ENCODE results near the gene TRIM46. TPM values are rescaled to one million over a fixed set of nuclear protein-coding genes. Genes with fewer than 3 reads are reported as not detected.

The TRIM46 gene
- total RNA-seq, 1 experiment from 2014 or later: 3.8 TPM

DNA sequence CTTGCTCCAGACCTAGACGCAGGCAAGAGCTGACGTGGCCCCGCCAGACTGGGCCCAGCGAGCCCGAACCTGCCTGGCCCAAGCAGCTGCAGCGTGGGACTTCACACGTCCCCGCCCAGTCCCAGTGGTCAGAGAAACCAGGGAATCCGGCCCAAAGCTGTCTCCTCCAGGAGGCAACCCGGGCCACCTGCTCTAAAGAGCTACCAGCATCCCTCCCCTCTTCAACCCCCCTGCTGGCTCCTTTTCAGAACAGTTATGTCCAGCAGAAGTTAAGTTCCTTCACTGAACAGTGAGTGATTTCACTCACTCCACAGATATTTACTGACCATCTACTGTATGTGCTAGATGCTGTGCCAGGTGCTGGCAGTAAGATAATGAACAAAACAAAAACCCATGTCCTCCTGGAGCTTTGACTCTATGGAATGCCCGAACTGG, 48.1 kb upstream of the TRIM46 start:
- CTCF ChIA-PET: interaction anchor here (1.1 to 1.7 kb wide), 2 partner anchors 34 to 47 kb away, joined by 3 to 5 read pairs; partner anchors contain the start of gene KRTCAP2
- ATAC-seq (no peak), DNase-seq (ENCODE audit: low read depth, low spot score) (no peak)
- H3K4me1 ChIP-seq (ENCODE audit: control insufficient read depth, insufficient read depth, low read length): peaks cover 54% of the 10 kb centered on the region
- peak overlapping the region in 1 of 2 experiments; percentile 64; a peak in 1 of 4 replicates for H3K4me3 ChIP-seq (ENCODE audit: low read depth in 2 of 2, low read length in 2 of 2)
- POLR2A ChIA-PET: no interaction called here
- H3K36me3 ChIP-seq (ENCODE audit: control insufficient read depth, insufficient read depth, low read length): peaks cover 3% of the 10 kb centered on the region; the same call in 1 of the 2 replicates
- TF ChIP-seq POLR2AphosphoS5 (IDR thresholded peaks at IDR 0.05; ENCODE audit: low read depth, low read length): no peak
- TF ChIP-seq REST (IDR thresholded peaks at IDR 0.05; ENCODE audit: insufficient read depth in 1 of 2, low read depth in 2 of 2, low read length in 1 of 2): no peak
- no peak for TF ChIP-seq SIN3A (IDR thresholded peaks at IDR 0.05; ENCODE audit: borderline replicate concordance, insufficient read depth, low read depth, low read length)
- no peak for TF ChIP-seq CTCF (IDR thresholded peaks at IDR 0.05)
- no TSS peak for BruUV-seq (replicated peaks)
- no peaks in the 10 kb centered on the region for H3K9me3 ChIP-seq (ENCODE audit: control insufficient read depth, insufficient read depth, low read depth, low read length)
- no peaks in the 10 kb centered on the region for H3K27me3 ChIP-seq (ENCODE audit: control insufficient read depth, insufficient read depth, low read length)
- intact Hi-C loops (cut with micrococcal nuclease; ENCODE audit: unreplicated experiment): loop anchor here (5.0 kb wide), 1 partner anchor 33 kb away; no protein-coding TSS in a partner anchor
- H3K27ac ChIP-seq (ENCODE audit: low read length): peak overlapping the region; percentile 65
- in situ Hi-C loops (cut with HindIII; ENCODE audit: low pct_unique_long_range_greater_than_20kb, low sequenced_read_pairs): no loop called here

DNA sequence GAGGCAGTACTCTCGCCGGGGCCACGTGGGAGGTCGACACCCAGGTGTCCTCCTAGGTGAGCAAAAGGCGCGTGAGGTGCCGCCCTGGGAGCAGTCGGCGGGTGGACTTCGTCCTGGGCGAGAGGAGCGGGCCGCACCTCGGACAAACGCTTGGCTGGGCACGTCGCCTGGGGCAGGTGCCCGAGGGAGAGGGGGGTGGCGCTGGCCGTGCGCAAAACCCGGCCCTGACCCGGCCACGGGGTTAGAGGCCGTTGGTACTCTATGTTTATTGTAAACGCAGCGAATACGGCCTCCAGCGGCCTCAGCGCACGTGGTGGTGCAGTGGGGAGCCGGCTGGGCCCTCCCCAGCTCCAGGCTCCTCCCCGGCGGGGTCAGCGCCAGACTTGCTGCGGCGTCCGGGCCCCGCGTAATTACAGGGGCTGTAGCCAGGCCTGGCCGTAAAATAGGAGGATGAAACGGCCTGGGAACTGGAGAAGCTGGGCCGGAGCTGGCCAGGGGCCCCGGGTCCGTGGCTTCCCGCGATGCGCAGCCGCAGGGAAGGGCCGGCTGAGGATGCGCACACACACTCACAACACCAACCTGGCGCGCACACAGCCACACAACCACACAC, 47.6 kb upstream of the TRIM46 start:
- DNase-seq (ENCODE audit: low read depth, low spot score) (no peak), ATAC-seq (peak; percentile 43)
- Histone ChIP-seq H3K27me3 (ENCODE audit: control insufficient read depth, insufficient read depth, low read length) (no peaks in the 10 kb centered on the region), H3K4me3 (ENCODE audit: low read depth in 2 of 2, low read length in 2 of 2) (peak overlapping the region; percentile 64 to 65), H3K36me3 (ENCODE audit: control insufficient read depth, insufficient read depth, low read length) (peaks cover 3% of the 10 kb centered on the region; the same call in 1 of the 2 replicates), H3K27ac (ENCODE audit: low read length) (peak overlapping the region; percentile 65), H3K4me1 (ENCODE audit: control insufficient read depth, insufficient read depth, low read length) (peaks cover 59% of the 10 kb centered on the region), H3K9me3 (ENCODE audit: control insufficient read depth, insufficient read depth, low read depth, low read length) (no peaks in the 10 kb centered on the region)
- ChIA-PET POLR2A (no interaction called here), CTCF (interaction anchor here (1.1 kb wide), 1 partner anchor 47 kb away, joined by 3 read pairs; the partner anchor contains the start of gene KRTCAP2)
- intact Hi-C loops (cut with micrococcal nuclease; ENCODE audit: unreplicated experiment) (loop anchor here (5.0 kb wide), 1 partner anchor 34 kb away; no protein-coding TSS in a partner anchor), in situ Hi-C loops (cut with HindIII; ENCODE audit: low pct_unique_long_range_greater_than_20kb, low sequenced_read_pairs) (no loop called here)
- TF ChIP-seq TCF7L2 (IDR thresholded peaks at IDR 0.05; ENCODE audit: low read depth, low read length): peak; percentile 32; the same call in 1 of the 2 replicates
- TF ChIP-seq CTCF (IDR thresholded peaks at IDR 0.05): no peak
- no TSS peak for BruUV-seq (replicated peaks)

All from Panc1 (cell line).